ENCODE results near the gene CYP1A2.

Gene CYP1A2

DNA sequence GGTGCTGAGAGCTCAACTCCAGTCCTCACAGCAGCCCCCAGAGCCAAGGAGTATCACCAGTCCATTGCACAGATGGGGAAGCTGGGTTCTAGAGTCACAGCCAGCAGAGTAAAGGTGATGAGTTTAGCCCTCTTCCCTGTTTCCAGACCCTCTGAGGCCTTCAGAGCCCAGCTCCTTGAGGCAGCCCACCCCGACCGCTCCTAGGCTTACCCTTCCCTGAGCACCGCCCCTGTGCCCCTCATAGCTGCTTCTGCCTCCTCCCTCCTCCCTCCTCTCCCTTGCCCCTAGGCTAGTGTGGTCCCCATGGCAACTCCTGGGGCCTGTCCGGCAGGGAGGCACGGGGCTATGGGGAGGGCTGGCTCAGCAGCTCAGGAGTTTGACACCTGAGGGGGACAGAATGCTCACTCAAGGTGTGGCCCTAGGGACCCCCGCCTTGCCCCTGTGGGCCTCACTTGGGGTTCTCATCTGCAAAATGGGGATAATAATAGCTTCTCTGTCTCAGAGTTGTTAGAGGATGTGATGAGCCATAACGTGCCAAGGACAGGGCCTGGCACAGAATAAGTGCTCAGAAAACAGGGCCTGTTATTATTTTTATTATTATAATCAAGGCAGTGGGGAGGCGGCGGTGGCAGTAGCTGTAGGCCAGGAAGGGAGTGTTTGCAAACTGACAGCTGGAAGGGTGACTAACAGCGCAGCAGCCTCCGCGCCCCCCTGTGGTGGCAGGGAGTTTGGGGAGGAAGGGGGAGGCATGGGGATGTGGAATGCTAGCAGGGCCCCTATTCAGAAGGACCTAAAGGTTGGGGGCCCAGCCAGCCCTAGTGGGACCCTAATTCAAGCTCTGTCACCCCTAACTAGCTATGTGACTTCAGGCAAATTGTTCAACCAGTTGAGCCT is 44.7 kb downstream of the CYP1A2 start:
- CTCF ChIA-PET: interaction anchor here (0.6 to 25.7 kb wide), 5 partner anchors 9 to 235 kb away, joined by 3 to 649 read pairs (median 3); partner anchors contain the start of gene CSK
- H3K27ac ChIP-seq (ENCODE audit: extremely low read depth, low read depth, low read length): no peak overlapping the region
- peak; percentile 83 for TF ChIP-seq WT1 (tag by site-specific recombination; IDR thresholded peaks at IDR 0.05)
- TF ChIP-seq SP7 (tag by site-specific recombination; IDR thresholded peaks at IDR 0.05): peak; percentile 47
- TF ChIP-seq ZIC2 (tag by site-specific recombination; IDR thresholded peaks at IDR 0.05): 0 out of 2 replicates have a peak, but pooled peaks have one; percentile 7
- TF ChIP-seq, protein P1, sequence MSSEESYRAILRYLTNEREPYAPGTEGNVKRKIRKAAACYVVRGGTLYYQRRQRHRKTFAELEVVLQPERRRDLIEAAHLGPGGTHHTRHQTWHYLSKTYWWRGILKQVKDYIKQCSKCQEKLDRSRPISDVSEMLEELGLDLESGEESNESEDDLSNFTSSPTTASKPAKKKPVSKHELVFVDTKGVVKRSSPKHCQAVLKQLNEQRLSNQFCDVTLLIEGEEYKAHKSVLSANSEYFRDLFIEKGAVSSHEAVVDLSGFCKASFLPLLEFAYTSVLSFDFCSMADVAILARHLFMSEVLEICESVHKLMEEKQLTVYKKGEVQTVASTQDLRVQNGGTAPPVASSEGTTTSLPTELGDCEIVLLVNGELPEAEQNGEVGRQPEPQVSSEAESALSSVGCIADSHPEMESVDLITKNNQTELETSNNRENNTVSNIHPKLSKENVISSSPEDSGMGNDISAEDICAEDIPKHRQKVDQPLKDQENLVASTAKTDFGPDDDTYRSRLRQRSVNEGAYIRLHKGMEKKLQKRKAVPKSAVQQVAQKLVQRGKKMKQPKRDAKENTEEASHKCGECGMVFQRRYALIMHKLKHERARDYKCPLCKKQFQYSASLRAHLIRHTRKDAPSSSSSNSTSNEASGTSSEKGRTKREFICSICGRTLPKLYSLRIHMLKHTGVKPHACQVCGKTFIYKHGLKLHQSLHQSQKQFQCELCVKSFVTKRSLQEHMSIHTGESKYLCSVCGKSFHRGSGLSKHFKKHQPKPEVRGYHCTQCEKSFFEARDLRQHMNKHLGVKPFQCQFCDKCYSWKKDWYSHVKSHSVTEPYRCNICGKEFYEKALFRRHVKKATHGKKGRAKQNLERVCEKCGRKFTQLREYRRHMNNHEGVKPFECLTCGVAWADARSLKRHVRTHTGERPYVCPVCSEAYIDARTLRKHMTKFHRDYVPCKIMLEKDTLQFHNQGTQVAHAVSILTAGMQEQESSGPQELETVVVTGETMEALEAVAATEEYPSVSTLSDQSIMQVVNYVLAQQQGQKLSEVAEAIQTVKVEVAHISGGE (tag by site-specific recombination; conservative IDR thresholded peaks at IDR 0.05; ENCODE audit: low read depth): no peak
- peak; percentile 54; the same call in 1 of the 2 replicates for TF ChIP-seq ZNF664 (tag by site-specific recombination; IDR thresholded peaks at IDR 0.05)
- peak; percentile 56 for TF ChIP-seq ZBTB17 (tag by site-specific recombination; IDR thresholded peaks at IDR 0.05)
- TF ChIP-seq GLIS2 (tag by site-specific recombination; IDR thresholded peaks at IDR 0.05): peak; percentile 73
- no peak for TF ChIP-seq ZFP69B (tag by site-specific recombination; IDR thresholded peaks at IDR 0.05)
- TF ChIP-seq SP2 (tag by site-specific recombination; IDR thresholded peaks at IDR 0.05): no peak; the same call in 1 of the 2 replicates

DNA sequence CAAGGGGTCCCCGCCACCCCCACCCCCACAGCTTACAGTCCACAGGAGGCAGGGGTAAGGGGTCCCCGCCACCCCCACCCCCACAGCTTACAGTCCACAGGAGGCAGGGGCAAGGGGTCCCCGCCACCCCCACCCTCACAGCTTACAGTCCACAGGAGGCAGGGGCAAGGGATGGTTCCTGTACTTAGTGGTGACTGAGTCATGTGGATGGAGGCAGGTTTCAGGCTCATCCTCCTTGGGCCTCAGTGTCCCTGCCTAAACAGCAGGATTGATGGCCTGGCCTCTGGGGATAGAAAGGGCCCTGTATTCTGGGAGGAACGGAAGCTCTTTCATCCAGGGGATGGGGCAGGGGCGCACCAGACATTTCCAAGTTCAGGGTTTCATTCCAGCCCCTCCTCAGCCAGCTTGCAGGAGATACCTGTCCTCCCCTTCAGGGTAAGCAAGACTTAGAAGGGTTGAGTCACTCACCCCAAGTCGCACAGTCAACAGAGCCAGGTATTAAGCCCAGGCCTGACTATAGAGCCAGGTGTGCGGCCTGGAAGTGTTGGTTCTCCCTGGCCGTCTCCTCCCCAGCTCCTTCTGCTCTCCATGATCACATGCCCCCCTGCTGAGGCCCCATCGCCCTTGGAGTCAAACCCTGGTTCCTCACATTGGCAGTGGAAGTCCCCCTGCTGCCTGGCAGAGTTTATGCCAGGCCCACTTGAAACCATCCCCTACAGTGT is 45.8 kb downstream of the CYP1A2 start:
- H3K27ac ChIP-seq (ENCODE audit: extremely low read depth, low read depth, low read length): 0 out of 2 replicates have a peak overlapping the region, but pooled peaks have one; percentile 13
- ChIA-PET CTCF (interaction anchor here (0.6 to 25.7 kb wide), 3 partner anchors 19 to 157 kb away, joined by 3 to 649 read pairs (median 10); partner anchors contain the start of gene CSK), POLR2A (interaction anchor here (1.1 to 1.4 kb wide), 2 partner anchors 10 to 12 kb away, joined by 4 to 5 read pairs; no protein-coding TSS in a partner anchor)
- no peaks in the 10 kb centered on the region for H3K9me3 ChIP-seq (ENCODE audit: control insufficient read depth, insufficient read depth, low read depth, low read length)
- no peak for TF ChIP-seq ZNF169 (tag by site-specific recombination; IDR thresholded peaks at IDR 0.05)
- peak; percentile 74 for TF ChIP-seq GLIS1 (tag by site-specific recombination; IDR thresholded peaks at IDR 0.05)
- TF ChIP-seq ZIC2 (tag by site-specific recombination; IDR thresholded peaks at IDR 0.05): peak; percentile 56; the same call in 1 of the 2 replicates
- TF ChIP-seq ZNF174 (tag by site-specific recombination; IDR thresholded peaks at IDR 0.05): no peak
- no peak for TF ChIP-seq ZNF645 (tag by site-specific recombination; IDR thresholded peaks at IDR 0.05)
- TF ChIP-seq IKZF3 (tag by site-specific recombination; IDR thresholded peaks at IDR 0.05): no peak
- H3K4me3 ChIP-seq (ENCODE audit: low read depth, low read length): no peak overlapping the region
- H3K36me3 ChIP-seq (ENCODE audit: control insufficient read depth in 2 of 2, insufficient read depth in 1 of 2, low read length in 2 of 2): peaks cover 8 to 30% of the 10 kb centered on the region in 2 experiments; a peak in 2 of 3 replicates
- H3K4me1 ChIP-seq (ENCODE audit: control insufficient read depth, insufficient read depth, low read length): peaks cover 32% of the 10 kb centered on the region

More for the DNA sequence above, 44.7 kb downstream of the CYP1A2 start:
- H3K9me3 ChIP-seq (ENCODE audit: control insufficient read depth, insufficient read depth, low read depth, low read length): no peaks in the 10 kb centered on the region
- peaks cover 8 to 22% of the 10 kb centered on the region in 2 experiments; a peak in 2 of 3 replicates for H3K36me3 ChIP-seq (ENCODE audit: control insufficient read depth in 2 of 2, insufficient read depth in 1 of 2, low read length in 2 of 2)
- POLR2A ChIA-PET: interaction anchor here (0.6 to 1.4 kb wide), 5 partner anchors 11 to 145 kb away, joined by 3 to 5 read pairs (median 4); partner anchors contain the start of gene COX5A
- peaks cover 43% of the 10 kb centered on the region for H3K4me1 ChIP-seq (ENCODE audit: control insufficient read depth, insufficient read depth, low read length)
- no peak overlapping the region for H3K4me3 ChIP-seq (ENCODE audit: low read depth, low read length)

Measured in HEK293 (cell line).